Endothelial cell of umbilical vein (primary cell): ENCODE measurements around the gene OR13C3. TPM values are rescaled to one million over a fixed set of nuclear protein-coding genes. Genes with fewer than 3 reads are reported as not detected.

Experiments
- Bru-seq: library from RNA; stranded (reverse); fragments of 400-500 nt; gene quantifications from one replicate; lab custom pipeline; 2021; lab: Mats Ljungman, UMichigan
- BruChase-seq, 2 experiments: library from RNA; stranded (reverse); fragments of 400-500 nt; gene quantifications; one replicate each; lab custom pipeline; 2021; lab: Mats Ljungman, UMichigan
- BruUV-seq: library from RNA; stranded (reverse); fragments of 400-500 nt; replicated peaks from 2 replicates; lab custom pipeline; 2021; lab: Mats Ljungman, UMichigan
- CTCF ChIA-PET: fragments of 300-600, 350-600 bp; sonication (Branson Sonifier 250); formaldehyde crosslinking; loops from one replicate; lab custom pipeline; 2021; ENCODE audit warnings: antibody characterized with exemption, inconsistent platforms; lab: Charles Lee
- POLR2A ChIA-PET: fragments of 300-600, 350-600 bp; sonication (Branson Sonifier 250); formaldehyde crosslinking; loops from one replicate; lab custom pipeline; 2021; ENCODE audit warnings: antibody characterized with exemption, inconsistent platforms; lab: Charles Lee
- DNase-seq: peaks from one replicate; pipeline ENCODE4 v3.0.0-alpha.2; 2011; ENCODE audit warnings: low read depth, low spot score
- FAIRE-seq: peaks from 2 replicates; lab custom pipeline; 2011; peaks lifted over from hg19 to GRCh38; lab: Jason Lieb, UNC
- H2AFZ ChIP-seq: 2 replicates; pipeline ENCODE4 v1.6.0; 2012; ENCODE audit warnings: low read depth, low read length, control low read depth, inconsistent platforms
- H3K27ac ChIP-seq: 2 replicates; pipeline ENCODE4 v1.5.1; 2011; ENCODE audit warnings: low read depth, mild to moderate bottlenecking, control low read depth, low read length, moderate library complexity; ENCODE audit not compliant: insufficient read depth
- H3K27me3 ChIP-seq, 2 experiments: 2 replicates each; pipeline versions ENCODE4 v1.6.0 to v1.6.1; 2011; ENCODE audit warnings: low read length in 2 of 2, mixed read lengths in 1 of 2; ENCODE audit not compliant: control insufficient read depth in 2 of 2, insufficient read depth in 2 of 2
- H3K36me3 ChIP-seq, 2 experiments: 2 replicates in 1 of 2; 3 replicates in 1 of 2; pipeline ENCODE4 v1.5.1; 2011; ENCODE audit warnings: low read length in 2 of 2, mild to moderate bottlenecking in 1 of 2, moderate library complexity in 1 of 2; ENCODE audit not compliant: control insufficient read depth in 2 of 2, insufficient read depth in 2 of 2; ENCODE audit errors: extremely low read depth in 1 of 2
- H3K4me1 ChIP-seq: 3 replicates; pipeline ENCODE4 v1.5.1; 2011; ENCODE audit warnings: mild to moderate bottlenecking, low read length; ENCODE audit not compliant: control insufficient read depth, insufficient read depth; ENCODE audit errors: extremely low read depth
- H3K4me2 ChIP-seq: 2 replicates; pipeline ENCODE4 v1.6.1; 2011; ENCODE audit warnings: low read length, control low read depth, mixed read lengths; ENCODE audit not compliant: insufficient read depth
- H3K4me3 ChIP-seq, 3 experiments: fragments of 200-600 bp in 1 of 3; sonication (generic), shearing (Covaris generic) in 1 of 3; replicated peaks in 1 of 3; 2 replicates each; pipeline ENCODE4 v1.5.1; 2011 to 2016; ENCODE audit warnings: control low read depth in 3 of 3, low read length in 3 of 3, mild to moderate bottlenecking in 2 of 3, inconsistent platforms in 1 of 3, low read depth in 1 of 3, moderate library complexity in 1 of 3; ENCODE audit not compliant: insufficient read depth in 1 of 3
- H3K79me2 ChIP-seq: 2 replicates; pipeline ENCODE4 v1.6.0; 2012; ENCODE audit warnings: low read length, inconsistent platforms; ENCODE audit not compliant: control insufficient read depth, insufficient read depth
- H3K9ac ChIP-seq: replicated peaks from 2 replicates; pipeline ENCODE3; 2011; ENCODE audit warnings: low read length, control low read depth; ENCODE audit not compliant: insufficient read depth; ENCODE audit errors: extremely low read depth
- H3K9me1 ChIP-seq: replicated peaks from 3 replicates; pipeline ENCODE4 v1.6.0; 2011; ENCODE audit warnings: mild to moderate bottlenecking, low read length; ENCODE audit not compliant: control insufficient read depth, insufficient read depth; ENCODE audit errors: extremely low read depth
- H3K9me3 ChIP-seq: replicated peaks from 2 replicates; pipeline ENCODE4 v1.5.1; 2012; ENCODE audit warnings: low read length, inconsistent platforms; ENCODE audit not compliant: control insufficient read depth, insufficient read depth
- H4K20me1 ChIP-seq: replicated peaks from 2 replicates; pipeline ENCODE3; 2011; ENCODE audit warnings: mild to moderate bottlenecking, low read length; ENCODE audit not compliant: control insufficient read depth, insufficient read depth; ENCODE audit errors: extremely low read depth
- EZH2 ChIP-seq: IDR thresholded peaks from 2 replicates; pipeline ENCODE4 v1.6.1; 2012; ENCODE audit warnings: borderline replicate concordance, low read depth, mild to moderate bottlenecking, moderate library complexity, low read length, inconsistent platforms; ENCODE audit not compliant: severe bottlenecking
- FOS ChIP-seq: IDR thresholded peaks from 2 replicates; pipeline ENCODE4 v1.6.1; 2011; ENCODE audit warnings: mild to moderate bottlenecking, low read length, moderate library complexity, borderline replicate concordance; ENCODE audit not compliant: insufficient read depth
- GATA2 ChIP-seq: IDR thresholded peaks from 2 replicates; pipeline ENCODE4 v1.7.0; 2011; ENCODE audit warnings: low read depth, mild to moderate bottlenecking, moderate library complexity, mixed read lengths, low read length; ENCODE audit not compliant: insufficient read length, insufficient read depth
- JUN ChIP-seq: IDR thresholded peaks from 2 replicates; pipeline ENCODE4 v1.6.1; 2011; ENCODE audit warnings: borderline replicate concordance, low read depth; ENCODE audit not compliant: insufficient read length, insufficient read depth
- MYC ChIP-seq: IDR thresholded peaks from one replicate; pipeline ENCODE4 v1.6.1; 2011; ENCODE audit warnings: mild to moderate bottlenecking, low read depth, low read length
- POLR2A ChIP-seq: IDR thresholded peaks from 2 replicates; pipeline ENCODE4 v1.6.1; 2012; ENCODE audit warnings: low read depth, mild to moderate bottlenecking, control low read depth, low read length
- POLR2AphosphoS5 ChIP-seq: IDR thresholded peaks from 2 replicates; pipeline ENCODE4 v1.6.1; 2012; ENCODE audit warnings: low read depth, mild to moderate bottlenecking, control low read depth, low read length, moderate library complexity; ENCODE audit not compliant: insufficient read depth
- dilution Hi-C: fragments of 300-500 bp; cut with MboI; formaldehyde crosslinking; loops from one replicate; pipeline ENCODE4 v1.15.0; 2019; ENCODE audit warnings: low sequenced_read_pairs; ENCODE audit not compliant: extremely low pct_ligation_motif_present
- intact Hi-C: fragments of 100-400 bp; cut with micrococcal nuclease; formaldehyde crosslinking; loops from one replicate; pipeline ENCODE4 v1.10.0; 2022
- long read RNA-seq: library from polyadenylated mRNA; stranded (forward); transcript quantifications from one replicate; pipeline ENCODE4 v2.0.0, GENCODE V29; 2021
- polyA minus RNA-seq, 3 experiments: library from RNA; depleted of rRNA, polyadenylated mRNA; stranded (reverse); fragments of >200 nt; gene quantifications; 1 replicate in 1 of 3; 2 replicates in 2 of 3; pipeline ENCODE4 v1.2.3, GENCODE V29; 2011
- polyA plus RNA-seq, 4 experiments: library from polyadenylated mRNA; depleted of rRNA in 3 of 4; stranded (reverse) in 3 of 4; unstranded in 1 of 4; fragments of >200 nt; gene quantifications; 2 replicates each; pipeline versions ENCODE4 v1.2.1 to v1.2.3, GENCODE V29; 2011 to 2012; ENCODE audit warnings: missing spikeins in 1 of 4
- total RNA-seq: library from RNA; stranded (reverse); gene quantifications from 2 replicates; pipeline ENCODE4 v1.2.3, GENCODE V29; 2021
- TF ChIP-seq, protein P1 (sequence below): IDR thresholded peaks from 2 replicates; pipeline ENCODE4 v1.6.1; 2011; ENCODE audit not compliant: insufficient read depth, insufficient read length
- TF ChIP-seq, protein P2 (sequence below), 2 donors: IDR thresholded peaks; 1 replicate in 1 of 2; 2 replicates in 1 of 2; pipeline ENCODE4 v1.5.1; 2011; ENCODE audit warnings: low read length in 2 of 2, mild to moderate bottlenecking in 2 of 2, moderate library complexity in 2 of 2, control low read depth in 1 of 2, inconsistent platforms in 1 of 2, low read depth in 1 of 2; ENCODE audit not compliant: insufficient read depth in 1 of 2; ENCODE audit errors: extremely low read depth in 1 of 2

OR13C3 gene
- total RNA-seq (not detected in 2 replicates), polyA plus RNA-seq (not detected in 2 replicates), polyA minus RNA-seq (not detected in 2 replicates), Bru-seq, nascent RNA (not detected), BruChase-seq, experiment 1, labeled RNA remaining after a 6-hour chase (not detected), BruChase-seq, experiment 2, labeled RNA remaining after a 2-hour chase (not detected)
- not detected in 2 replicates for polyA plus RNA-seq (2011; cell fraction: cytosol; rRNA removed)
- not detected in 2 replicates for polyA plus RNA-seq (2011; cell fraction: nucleus; rRNA removed)
- polyA plus RNA-seq (2012): not detected in 2 replicates
- polyA minus RNA-seq (2011; cell fraction: cytosol; rRNA and poly(A)+ RNA removed): not detected
- not detected in 2 replicates for polyA minus RNA-seq (2011; cell fraction: nucleus; rRNA and poly(A)+ RNA removed)
- long read RNA-seq: 0 reads

DNA sequence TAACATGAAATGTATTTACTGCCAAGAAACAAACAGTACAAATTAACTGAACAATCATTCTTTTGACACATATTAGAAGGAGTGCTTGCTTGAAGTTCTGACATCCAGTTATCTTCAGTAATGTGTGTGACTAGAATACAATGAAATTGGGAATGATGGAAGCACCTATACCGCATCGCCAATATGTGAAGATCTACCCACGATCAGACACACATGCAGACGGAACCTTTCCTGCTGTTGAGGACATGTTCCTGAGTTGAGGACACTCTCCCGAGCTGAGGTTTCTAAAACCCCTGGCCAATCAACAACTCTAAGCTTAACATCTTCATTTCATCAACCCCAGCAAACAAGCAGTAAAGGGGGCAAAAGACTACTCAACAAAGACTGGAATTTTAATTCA is at the start of gene OR13C3:
OR13C3 (minus strand) TSS at position 101 of the 400 bp plus-strand sequence. CDS start 133 bp downstream, outside the sequence.
- ChIA-PET CTCF (no interaction called here), POLR2A (no interaction called here)
- no peak within 1 kb of the TSS for H3K27ac ChIP-seq
- H3K9ac ChIP-seq: no peak within 1 kb of the TSS
- no peak within 1 kb of the TSS for H3K4me3 ChIP-seq
- FAIRE-seq: no peak
- H3K36me3 ChIP-seq: no peaks in the 10 kb centered on the region
- intact Hi-C loops: no loop called here
- no peaks in the 10 kb centered on the region for H3K79me2 ChIP-seq
- BruUV-seq: no TSS peak
- no peak for DNase-seq
- no peaks in the 10 kb centered on the region for H3K27me3 ChIP-seq
- no peaks in the 10 kb centered on the region for H3K9me3 ChIP-seq
- H3K9me1 ChIP-seq: no peaks in the 10 kb centered on the region
- TF ChIP-seq GATA2 (no peak), MYC (no peak), FOS (no peak), JUN (no peak), EZH2 (no peak), POLR2A (no peak), POLR2AphosphoS5 (no peak)
- TF ChIP-seq, protein P1, sequence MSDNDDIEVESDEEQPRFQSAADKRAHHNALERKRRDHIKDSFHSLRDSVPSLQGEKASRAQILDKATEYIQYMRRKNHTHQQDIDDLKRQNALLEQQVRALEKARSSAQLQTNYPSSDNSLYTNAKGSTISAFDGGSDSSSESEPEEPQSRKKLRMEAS: no peak
- TF ChIP-seq, protein P2, sequence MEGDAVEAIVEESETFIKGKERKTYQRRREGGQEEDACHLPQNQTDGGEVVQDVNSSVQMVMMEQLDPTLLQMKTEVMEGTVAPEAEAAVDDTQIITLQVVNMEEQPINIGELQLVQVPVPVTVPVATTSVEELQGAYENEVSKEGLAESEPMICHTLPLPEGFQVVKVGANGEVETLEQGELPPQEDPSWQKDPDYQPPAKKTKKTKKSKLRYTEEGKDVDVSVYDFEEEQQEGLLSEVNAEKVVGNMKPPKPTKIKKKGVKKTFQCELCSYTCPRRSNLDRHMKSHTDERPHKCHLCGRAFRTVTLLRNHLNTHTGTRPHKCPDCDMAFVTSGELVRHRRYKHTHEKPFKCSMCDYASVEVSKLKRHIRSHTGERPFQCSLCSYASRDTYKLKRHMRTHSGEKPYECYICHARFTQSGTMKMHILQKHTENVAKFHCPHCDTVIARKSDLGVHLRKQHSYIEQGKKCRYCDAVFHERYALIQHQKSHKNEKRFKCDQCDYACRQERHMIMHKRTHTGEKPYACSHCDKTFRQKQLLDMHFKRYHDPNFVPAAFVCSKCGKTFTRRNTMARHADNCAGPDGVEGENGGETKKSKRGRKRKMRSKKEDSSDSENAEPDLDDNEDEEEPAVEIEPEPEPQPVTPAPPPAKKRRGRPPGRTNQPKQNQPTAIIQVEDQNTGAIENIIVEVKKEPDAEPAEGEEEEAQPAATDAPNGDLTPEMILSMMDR (IDR thresholded peaks at IDR 0.05; ENCODE audit: extremely low read depth in 1 of 2, insufficient read depth in 1 of 2, low read depth in 1 of 2, low read length in 2 of 2): no peak
- H2AFZ ChIP-seq: no peak within 1 kb of the TSS
- no peak within 1 kb of the TSS for H3K4me2 ChIP-seq
- dilution Hi-C loops: no loop called here
- H4K20me1 ChIP-seq: no peaks in the 10 kb centered on the region
- no peaks in the 10 kb centered on the region for H3K4me1 ChIP-seq
